ENCODE data around the gene TRIM13.

Gene TRIM13

GRCh38 chr13:49996161-49996915, 504 bp upstream of the TRIM13 start:
- peak; percentile 95 for DNase-seq (ENCODE audit: low spot score)

DNA sequence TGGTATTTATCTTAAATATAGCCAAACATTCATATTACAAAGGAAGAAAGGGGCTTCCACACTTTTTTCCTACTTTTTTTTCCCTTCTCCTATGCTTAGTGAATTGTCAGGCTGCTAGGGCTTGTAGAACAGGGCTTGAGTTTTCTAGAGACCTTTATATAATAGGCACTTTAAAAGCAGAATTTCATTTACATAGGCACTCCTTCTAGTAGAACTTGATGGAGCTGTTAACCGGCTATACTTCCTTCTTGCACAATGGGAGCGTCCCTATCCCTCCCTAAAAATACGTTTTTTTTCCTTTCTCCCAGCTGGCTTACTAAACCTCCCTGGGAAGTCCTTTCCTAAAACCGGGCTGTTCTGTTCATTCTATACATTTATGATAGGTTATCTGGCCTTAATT, 1.1 kb downstream of the TRIM13 start:
- DNase-seq (ENCODE audit: low spot score) = no peak

GRCh38 chr13:49998714-49999624, 2.1 kb downstream of the TRIM13 start:
- no peak for DNase-seq (ENCODE audit: low spot score)

DNA sequence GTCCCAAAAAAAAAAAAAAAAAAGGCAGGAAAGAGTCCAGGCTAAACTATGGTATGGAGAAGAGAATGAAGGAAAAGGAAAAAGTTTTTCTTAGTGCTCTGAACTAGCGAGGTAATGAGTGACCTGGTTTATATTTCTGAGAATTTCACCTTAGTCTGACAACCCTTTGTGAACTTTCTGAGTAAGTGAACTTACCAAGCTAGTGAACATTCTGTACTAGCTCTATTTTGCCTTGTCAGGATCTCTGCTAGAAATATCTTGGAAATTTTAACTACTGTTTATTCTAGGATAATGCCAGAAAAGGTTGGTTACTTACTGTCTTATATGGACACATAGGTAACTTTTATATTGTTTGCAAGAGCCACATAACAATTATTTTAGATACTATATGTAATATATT, 4.4 kb downstream of the TRIM13 start:
- DNase-seq (ENCODE audit: low spot score) = no peak

DNA sequence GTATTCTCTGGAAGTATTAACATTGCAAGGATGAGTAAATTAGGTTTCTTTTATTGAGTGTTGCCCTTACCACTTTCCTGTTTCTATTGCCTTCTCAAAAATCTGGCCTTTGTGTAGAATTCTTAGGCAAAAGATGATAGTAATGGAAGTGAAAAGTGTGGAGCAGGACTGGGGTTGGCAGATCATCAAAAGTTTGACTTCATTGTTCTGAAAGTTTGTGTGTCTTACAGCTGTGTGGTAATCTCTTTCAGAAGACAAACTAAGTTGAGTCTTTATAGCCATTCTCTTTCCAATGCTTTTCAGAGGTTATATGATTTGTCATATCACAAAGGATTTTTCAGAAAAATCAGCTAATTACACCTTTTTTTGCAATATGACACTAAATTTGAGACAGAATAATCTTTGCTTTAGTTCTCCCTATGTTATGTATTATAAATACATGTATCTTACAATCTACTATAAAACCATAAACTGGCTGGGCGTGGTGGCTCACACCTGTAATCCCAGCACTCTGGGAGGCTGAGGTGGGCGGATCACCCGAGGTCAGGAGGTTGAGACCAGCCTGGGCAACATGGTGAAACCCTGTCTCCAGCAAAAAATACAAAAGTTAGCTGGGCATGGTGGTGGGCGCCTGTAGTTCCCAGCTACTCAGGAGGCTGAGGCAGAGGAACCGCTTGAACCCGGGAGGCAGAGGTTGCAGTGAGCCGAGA, 9.7 kb downstream of the TRIM13 start:
- no peak for DNase-seq (ENCODE audit: low spot score)

- no peak for DNase-seq (ENCODE audit: low spot score)
Measured at GRCh38 chr13:50011461-50011860, 14.6 kb downstream of the TRIM13 start.

- DNase-seq (ENCODE audit: low spot score) = no peak
Measured at GRCh38 chr13:50012396-50013169, 15.7 kb downstream of the TRIM13 start.

DNA sequence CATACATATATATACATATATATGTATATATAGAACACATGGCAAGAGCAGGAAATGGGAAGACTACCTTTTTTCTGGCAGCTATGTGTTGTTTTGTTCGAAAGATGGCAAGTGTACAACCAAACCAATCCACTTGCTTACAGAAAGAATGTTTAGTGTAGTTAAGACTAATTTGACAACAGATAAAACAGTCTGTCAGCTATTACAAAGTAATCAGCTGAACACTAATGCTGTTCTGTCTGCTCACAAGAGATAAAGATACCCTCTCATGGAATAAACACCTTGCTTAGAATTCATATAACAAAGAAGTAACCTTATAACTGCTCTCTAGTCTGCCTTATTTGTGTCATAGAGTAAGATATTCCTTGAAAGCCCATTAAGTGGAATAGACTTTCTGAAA, 17.5 kb downstream of the TRIM13 start:
- DNase-seq (ENCODE audit: low spot score) = no peak

DNA sequence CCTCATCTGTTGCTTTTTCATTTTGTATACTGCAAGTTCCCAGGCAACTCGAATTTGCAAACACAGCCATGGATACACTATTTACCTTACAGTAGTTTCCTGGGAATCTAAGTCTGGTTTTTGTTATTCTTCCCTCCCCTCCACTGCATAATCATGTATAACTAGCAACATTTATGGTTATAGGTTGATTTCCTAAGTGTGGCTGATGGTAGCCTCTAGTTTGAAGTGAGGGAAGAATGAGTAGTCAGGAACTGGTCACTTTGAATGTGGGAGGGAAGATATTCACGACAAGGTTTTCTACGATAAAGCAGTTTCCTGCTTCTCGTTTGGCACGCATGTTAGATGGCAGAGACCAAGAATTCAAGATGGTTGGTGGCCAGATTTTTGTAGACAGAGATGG, 18.4 kb downstream of the TRIM13 start, which contains the start of gene KCNRG:
KCNRG (plus strand) TSS at position 187 of the 400 bp plus-strand sequence; CDS start at position 237, 50 bp downstream.
- DNase-seq (ENCODE audit: low spot score) = no peak

DNA sequence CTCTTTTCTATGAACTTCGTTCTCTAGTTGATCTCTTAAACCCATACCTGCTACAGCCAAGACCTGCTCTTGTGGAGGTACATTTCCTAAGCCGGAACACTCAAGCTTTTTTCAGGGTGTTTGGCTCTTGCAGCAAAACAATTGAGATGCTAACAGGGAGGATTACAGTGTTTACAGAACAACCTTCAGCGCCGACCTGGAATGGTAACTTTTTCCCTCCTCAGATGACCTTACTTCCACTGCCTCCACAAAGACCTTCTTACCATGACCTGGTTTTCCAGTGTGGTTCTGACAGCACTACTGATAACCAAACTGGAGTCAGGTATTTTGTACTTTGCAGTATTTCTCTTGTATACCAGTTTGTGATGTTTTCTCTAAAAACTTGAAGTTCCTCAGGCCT, 18.9 kb downstream of the TRIM13 start:
- DNase-seq (ENCODE audit: low spot score) = no peak

DNA sequence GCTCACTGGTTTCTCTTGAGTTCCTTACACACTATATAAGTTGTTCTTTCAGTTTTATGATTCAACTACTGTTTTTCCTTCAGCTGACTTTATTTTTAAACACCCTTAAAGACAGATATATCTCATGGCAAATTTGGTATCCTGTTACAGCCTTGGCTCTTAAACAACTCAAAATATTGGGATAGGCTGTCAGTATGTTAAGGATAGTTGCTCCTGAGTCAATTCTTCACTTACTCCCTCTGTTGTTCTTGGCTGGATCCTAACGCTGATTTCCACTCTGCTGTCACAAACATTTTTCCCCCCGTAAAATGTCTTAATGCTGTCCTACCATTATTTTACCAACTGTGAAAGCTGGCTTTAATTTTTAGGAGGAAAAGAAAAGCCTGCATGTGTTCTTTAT, 19.6 kb downstream of the TRIM13 start:
- DNase-seq (ENCODE audit: low spot score) = no peak

DNA sequence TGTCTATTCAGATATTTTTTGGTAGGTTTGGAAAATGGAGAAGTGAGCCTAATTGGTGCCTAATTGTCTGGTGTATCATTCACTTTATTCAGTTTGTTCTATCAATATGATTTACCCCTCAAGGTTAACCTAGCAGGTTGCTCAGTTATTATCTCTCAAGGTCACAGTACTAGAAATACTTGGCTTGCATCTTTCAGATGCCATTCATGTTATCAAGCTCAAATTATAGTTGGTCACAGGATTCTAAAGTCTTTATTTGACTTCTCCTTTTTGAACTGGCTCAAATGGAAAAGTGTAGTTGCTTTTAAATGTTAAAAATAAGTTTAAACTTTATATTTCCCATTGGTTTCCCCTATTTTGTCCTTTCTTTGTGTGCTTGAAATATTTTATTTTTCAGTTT, 21.0 kb downstream of the TRIM13 start:
- DNase-seq (ENCODE audit: low spot score) = no peak

GRCh38 chr13:50025436-50025835, 28.6 kb downstream of the TRIM13 start:
- DNase-seq (ENCODE audit: low spot score) = no peak

GRCh38 chr13:50026788-50027473, 30.1 kb downstream of the TRIM13 start:
- no peak for DNase-seq (ENCODE audit: low spot score)

DNA sequence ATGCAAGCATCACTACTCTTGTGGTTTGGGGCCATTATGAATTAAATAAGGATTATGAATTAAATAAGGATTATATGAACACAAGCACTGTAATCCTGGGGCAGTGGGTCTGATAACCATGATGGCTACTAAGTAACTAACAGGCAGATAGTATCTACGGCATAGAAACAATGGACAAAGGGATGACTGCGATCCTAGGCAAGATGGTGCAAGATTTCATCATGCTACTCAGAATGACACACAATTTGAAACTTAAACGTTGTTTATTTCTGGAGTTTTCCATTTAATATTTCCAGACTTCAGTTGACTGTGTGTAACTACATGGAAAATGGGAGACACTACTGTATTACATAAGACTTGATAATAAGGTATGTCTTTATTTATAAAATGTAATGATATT, 33.5 kb downstream of the TRIM13 start:
- no peak for DNase-seq (ENCODE audit: low spot score)

- no peak for DNase-seq (ENCODE audit: low spot score)
Measured at GRCh38 chr13:50033725-50034124, 36.9 kb downstream of the TRIM13 start.

GRCh38 chr13:50037788-50038187, 40.9 kb downstream of the TRIM13 start:
- no peak for DNase-seq (ENCODE audit: low spot score)

DNA sequence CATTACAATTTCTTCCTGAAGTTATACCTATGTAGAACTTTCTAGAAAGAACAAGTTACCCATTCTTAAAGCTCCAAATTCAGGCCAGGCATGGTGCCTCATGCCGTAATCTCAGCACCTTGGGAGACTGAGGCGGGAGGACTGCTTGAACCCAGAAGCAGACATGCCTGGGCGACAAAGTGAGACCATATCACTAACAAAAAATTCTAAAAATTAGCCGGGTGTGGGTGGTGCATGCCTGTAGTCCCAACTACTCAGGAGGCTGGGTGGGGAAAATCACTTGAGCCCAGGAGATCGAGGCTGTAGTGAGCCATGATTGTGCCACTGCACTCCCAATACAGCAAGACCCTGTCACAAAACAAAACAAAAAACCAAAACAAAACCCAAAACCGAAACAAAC, 41.4 kb downstream of the TRIM13 start:
- no peak for DNase-seq (ENCODE audit: low spot score)

DNA sequence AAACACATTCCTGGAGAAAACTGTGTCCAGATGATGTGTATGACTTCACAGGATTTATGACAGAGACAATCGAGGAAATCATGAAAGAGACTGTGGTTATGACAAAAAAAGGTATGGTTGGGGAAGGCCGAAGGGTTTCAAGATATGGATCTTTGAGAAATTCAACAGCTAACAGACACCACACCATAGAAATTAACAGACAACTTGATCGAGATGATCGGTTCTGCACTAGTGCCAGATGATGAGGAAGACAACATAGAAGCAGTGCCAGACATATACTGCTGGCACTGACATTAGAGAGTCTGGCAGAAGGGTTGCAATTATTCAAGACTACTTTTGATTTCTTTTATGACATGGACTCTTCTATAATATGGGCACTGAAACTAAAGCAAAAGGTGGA, 55.6 kb downstream of the TRIM13 start:
- DNase-seq (ENCODE audit: low spot score) = no peak

DNA sequence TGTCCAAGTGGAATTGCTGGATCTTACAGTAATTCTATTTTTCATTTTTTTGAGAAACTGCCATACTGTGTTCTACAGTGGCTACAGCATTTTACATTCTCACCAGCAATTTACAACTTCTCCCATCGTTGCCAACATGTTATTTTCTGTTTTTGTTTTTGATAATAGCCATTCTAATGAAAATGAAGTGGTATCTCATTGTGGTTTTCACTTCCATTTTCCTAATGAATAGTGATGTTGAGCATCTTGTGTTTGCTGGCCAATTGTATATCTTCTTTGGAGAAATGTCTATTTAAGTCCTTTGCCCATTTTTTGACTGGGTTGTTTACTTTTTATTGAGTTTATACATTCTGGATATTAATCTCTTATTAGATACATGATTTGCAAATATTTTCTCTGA, 57.0 kb downstream of the TRIM13 start:
- DNase-seq (ENCODE audit: low spot score) = no peak

DNA sequence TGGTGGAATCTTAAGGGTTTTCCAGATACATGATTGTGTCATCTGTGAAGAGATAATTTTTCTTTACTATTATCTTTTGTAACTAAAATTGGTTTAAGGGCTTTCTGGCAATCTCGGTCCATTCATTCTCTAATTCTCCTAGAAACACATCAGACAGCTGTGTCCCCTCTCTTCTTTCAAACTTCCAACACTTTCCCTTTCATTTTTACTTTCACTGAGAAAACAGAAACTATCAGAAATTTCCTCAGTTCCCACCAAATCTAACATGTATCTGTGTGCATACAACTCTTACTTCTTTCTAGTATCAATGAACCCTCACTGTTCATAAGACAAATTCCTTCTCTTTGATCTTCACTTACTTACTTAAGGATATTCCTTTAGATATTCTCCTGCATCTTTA, 58.6 kb downstream of the TRIM13 start:
- DNase-seq (ENCODE audit: low spot score) = no peak

Measured in ecto neural progenitor cell (in vitro differentiated cells).